ENCODE measurements around the gene CEP112.

Gene CEP112

DNA sequence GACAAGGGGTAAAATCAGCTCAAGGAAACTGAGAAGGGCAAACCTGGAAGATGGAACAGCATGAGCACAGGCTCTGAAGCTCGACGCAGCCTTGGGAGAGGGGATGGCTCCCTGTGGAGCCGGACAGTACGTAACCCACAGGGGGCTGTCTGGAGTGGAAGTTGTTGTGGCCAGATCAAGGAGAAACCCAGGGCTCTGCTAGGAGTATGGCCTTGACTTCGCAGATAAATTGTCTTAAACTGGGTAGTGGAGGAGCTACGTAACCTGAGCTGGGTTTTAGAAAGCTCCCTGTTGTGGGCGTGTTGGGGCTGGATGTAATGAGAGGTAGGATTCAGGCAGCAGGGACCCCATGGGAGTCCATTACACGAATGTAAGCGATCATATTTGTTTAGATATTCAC lies 605.0 kb downstream of the CEP112 start:
- DNase-seq, result no peak
- Histone ChIP-seq H3K4me3 (ENCODE audit: low read depth, low read length) (no peak overlapping the region), H3K4me1 (no peaks in the 10 kb centered on the region), H3K27me3 (no peaks in the 10 kb centered on the region), H3K36me3 (no peaks in the 10 kb centered on the region), H3K9me3 (no peaks in the 10 kb centered on the region)
- no peak for TF ChIP-seq CTCF (IDR thresholded peaks at IDR 0.05; ENCODE audit: low read depth, low read length)

Measured in BE2C (cell line).